NK-92 (cell line): ENCODE measurements around the gene TCF12.

Source experiments
- DNase-seq: peaks from one replicate; lab custom pipeline; 2025; ENCODE audit not compliant: unreplicated experiment; lab: John Stamatoyannopoulos, UW

Gene TCF12

DNA sequence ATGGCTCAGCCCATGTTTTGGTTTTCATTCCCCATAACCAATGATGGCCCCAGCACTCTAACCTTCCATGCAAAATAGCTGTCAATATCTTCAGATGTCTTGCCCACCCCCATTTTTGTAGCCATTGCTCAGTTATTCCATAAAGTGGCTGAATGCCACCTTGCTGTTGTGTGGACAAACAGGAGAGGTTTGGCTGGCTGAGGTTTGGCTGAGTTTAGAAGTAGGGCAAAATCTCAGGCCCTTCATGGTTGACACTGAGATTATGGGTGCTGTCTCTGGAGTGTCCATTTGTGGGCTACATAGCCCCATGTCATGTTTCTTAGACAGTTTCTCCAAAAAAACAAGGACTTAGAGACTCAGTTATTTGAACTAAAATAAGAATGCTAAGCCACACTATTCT is 96.9 kb downstream of the TCF12 start:
- DNase-seq: no peak

- DNase-seq: no peak
These were observed 97.5 kb downstream of the TCF12 start for GRCh38 chr15:57015897-57016296.

DNA sequence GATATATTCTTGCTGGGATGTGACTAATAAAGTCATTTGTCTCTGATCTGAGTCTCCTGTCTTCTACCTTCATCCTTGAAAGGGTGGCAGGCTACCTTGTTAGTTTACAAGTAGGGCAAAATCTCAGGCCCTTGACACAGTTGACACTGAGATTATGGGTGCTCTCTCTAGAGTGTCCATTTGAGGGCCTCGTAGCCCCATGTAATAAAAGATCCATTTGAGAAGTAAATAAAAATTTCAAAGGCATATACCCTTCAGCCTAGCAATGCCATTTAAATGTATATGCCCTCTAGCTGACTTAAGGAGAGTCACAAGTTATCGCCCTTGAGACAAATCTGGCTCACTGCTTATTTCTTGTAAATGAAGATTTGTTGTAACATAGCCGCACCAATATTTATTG is 98.6 kb downstream of the TCF12 start:
- DNase-seq: no peak

- no peak for DNase-seq
These were observed 99.7 kb downstream of the TCF12 start for GRCh38 chr15:57018151-57018550.

- no peak for DNase-seq
These were observed 101.2 kb downstream of the TCF12 start for GRCh38 chr15:57019496-57020160.

DNA sequence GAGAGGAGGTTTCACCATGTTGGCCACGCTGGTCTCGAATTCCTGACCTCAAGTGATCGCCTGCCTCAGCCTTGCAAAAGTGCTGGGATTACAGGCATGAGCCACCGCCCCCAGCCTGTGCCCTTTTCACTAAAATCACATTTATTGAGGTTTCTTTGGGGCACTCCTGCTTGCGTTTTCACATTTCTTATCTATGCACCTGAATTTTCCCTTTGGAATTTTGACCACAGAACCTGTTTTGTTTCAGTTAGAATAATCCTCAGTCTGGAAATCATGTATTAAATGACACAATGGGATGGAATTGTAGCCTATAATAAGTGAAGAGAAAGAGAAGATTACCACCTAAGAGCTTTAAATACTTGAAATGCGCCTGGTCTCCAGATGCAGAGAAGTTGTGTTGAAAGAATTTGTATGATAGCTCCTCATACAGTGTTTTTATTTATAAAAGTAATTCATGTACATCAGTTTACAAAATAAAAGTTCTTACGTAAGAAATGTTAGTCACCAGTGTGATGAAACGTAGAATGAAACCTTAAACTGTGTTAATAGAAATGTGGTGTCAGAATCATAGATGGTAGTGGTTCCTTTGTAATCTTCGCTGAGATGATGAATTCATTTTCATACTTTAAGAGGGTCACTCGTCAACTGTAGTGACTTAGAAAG is 107.0 kb downstream of the TCF12 start:
- DNase-seq: no peak

- DNase-seq: no peak
These were observed 107.7 kb downstream of the TCF12 start for GRCh38 chr15:57026016-57026592.

DNA sequence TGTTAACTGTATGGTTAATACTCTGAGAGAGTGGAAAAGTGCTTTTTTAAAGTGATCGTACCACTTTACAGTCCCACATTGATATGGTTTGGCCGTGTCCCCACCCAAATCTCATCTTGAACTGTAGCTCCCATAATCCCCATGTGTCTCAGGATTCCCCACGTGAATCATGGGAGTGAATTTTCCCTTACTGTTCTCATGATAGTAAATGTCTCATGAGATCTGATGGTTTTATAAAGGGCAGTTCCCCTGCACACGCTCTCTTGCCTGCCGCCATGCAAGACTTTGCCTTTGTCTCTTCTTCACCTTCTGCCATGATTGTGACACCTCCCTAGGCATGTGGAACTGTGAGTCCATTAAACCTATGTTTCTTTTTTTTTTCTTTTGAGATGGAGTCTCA is 109.2 kb downstream of the TCF12 start:
- DNase-seq: no peak

- no peak for DNase-seq
These were observed 109.7 kb downstream of the TCF12 start for GRCh38 chr15:57028176-57028575.

GRCh38 chr15:57030011-57030410 is 111.6 kb downstream of the TCF12 start:
- DNase-seq: no peak

GRCh38 chr15:57031082-57031481 is 112.6 kb downstream of the TCF12 start:
- no peak for DNase-seq

DNA sequence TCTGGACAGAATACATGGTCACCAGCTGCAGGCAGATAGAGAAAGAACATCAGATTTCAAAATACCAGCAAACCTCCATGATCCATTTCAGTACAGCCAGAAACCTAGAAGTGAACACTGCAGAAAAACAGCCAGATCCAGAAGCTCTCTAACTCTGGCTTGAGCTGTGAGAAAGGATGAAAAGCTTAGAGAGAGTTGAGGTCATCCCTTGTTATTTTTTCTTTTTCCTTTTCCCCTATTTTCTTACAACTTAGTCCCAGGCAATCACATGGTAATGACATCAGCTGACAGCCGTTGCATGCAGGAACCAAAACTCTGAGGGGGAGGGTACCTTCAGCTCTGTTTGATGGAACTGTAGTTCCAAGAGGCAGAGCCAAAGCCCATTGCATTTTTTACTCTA is 113.2 kb downstream of the TCF12 start:
- DNase-seq: no peak

GRCh38 chr15:57032338-57032737 is 113.9 kb downstream of the TCF12 start:
- no peak for DNase-seq

DNA sequence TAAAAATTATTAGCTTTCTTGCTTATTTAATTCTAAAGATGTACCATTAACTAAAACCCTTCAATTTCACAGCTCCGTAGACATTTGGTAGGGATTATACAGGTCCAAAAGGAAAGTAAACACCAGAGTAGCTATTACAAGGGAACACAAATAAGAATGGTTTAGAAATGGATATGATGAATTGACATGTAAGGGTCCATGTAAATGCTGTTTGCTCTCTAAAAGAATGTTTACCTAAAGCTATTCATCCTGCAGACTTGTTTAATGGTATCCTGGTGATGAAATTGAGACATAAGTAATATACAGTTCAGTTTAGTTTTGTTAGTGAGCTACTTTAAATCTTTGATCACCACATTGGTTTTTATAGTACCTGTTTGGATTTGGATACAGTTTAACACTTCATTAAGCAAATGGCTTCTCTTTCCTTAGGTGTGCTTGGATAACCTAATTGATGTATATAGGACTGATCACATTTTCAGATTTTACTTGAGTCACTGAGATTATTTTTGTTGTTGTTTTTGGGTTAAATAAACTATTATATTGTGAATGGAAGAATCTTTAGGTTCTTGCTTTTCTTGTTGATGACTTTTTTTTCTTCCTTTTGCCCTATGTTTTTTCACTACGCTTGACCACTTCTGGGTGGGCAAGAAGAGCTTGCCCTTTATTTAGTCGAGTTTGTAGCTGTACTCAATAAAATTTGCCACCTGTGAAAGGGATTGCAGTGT is 115.4 kb downstream of the TCF12 start:
- no peak for DNase-seq

GRCh38 chr15:57034613-57035012 is 116.2 kb downstream of the TCF12 start:
- no peak for DNase-seq

GRCh38 chr15:57035664-57036063 is 117.2 kb downstream of the TCF12 start:
- no peak for DNase-seq

DNA sequence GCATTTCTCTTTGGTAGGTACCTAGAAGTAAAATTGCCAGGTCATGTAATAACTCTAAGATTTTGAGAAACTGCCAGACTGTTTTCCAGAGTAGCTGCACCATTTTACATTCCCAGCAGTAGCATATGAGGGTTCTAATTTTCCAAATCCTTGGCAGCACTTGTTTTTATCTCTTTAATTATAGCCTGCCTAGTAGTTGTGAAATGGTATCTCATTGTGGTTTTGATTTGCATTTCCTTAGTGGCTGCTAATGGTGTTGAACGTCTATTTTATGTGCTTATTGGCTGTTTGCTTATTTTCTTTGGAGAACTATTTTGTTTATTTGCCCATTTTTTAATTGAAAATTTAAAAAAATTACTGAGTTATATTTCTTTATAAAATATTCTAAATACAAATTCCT is 117.9 kb downstream of the TCF12 start:
- DNase-seq: no peak

DNA sequence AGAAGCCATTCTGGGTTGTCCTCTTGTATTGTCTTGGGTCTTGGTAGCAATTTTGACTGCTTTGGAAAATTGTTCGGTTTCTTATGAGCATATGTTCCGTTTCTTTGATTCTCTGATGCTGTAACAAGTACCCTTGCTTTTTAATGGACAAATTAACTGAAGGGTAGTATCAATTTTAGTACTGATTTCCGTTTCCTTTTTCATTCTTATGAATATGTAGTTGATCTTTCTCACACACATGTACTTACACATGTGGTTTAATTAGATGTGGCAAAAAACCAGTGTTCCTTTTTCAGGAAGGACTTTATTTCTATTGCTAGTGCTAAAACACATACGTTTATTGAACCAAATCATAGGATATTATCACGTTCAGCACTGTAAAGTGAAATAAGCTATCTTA is 119.1 kb downstream of the TCF12 start:
- no peak for DNase-seq

- DNase-seq: no peak
These were observed 119.6 kb downstream of the TCF12 start for GRCh38 chr15:57038040-57038439.

GRCh38 chr15:57038496-57038895 is 120.1 kb downstream of the TCF12 start:
- no peak for DNase-seq

DNA sequence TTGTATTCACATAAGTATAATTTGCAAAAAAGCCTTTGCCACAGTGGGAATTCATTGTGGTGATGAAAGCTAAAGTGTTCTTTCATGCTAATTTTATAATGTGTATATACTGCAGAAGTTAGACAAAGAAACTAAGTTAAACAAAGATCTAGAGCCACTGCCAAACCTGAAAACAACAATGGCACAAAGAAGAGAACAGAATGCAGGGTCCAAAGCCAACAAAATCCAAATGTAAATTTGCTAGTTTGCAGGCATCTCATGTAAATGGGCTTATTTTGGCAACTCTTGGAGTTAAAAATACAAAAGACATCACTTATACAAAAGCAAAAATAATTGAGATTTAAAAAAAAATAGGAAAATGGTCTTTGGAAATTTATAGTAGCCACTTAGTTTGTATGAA is 123.0 kb downstream of the TCF12 start:
- DNase-seq: no peak
